HS-5 (cell line): Measurements from ENCODE around the gene TCF12.

Experiments
- DNase-seq: peaks from one replicate; pipeline ENCODE4 v3.0.0-alpha.2; 2012; ENCODE audit warnings: low read depth

The TCF12 gene

GRCh38 chr15:57339321-57339720 lies 420.9 kb downstream of the TCF12 start:
- DNase-seq, result no peak
